Measurements from ENCODE around the gene FBXL20. TPM values are rescaled to one million over a fixed set of nuclear protein-coding genes. Genes with fewer than 3 reads are reported as not detected.

Gene FBXL20
- total and polyA plus RNA-seq, 10 of the 15 experiments (the other 5 are each of a cell fraction or from before 2014, with no cell fraction given): 1.2 to 8.3 (median 4.4) TPM

DNA sequence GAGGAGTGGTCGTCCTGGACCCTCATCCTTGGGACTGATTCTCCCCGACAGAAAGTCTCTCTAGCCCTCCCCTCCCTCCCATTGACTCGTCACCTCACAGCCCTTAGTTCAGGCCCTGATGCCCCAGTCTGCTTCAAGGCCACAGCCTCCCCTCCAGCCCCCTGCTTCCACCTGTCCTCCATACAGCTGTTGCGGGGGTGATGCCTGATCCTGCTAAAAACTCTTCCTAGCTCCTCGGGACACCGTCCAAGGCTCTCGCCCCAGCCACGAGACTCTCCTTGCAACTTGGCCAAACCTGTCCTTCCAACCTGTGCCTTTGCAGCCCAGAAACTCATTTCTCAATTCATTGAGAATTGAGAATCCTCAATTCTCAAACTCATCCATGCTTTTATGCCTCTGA, 182.5 kb downstream of the FBXL20 start (continued):
- TF ChIP-seq, protein P1, sequence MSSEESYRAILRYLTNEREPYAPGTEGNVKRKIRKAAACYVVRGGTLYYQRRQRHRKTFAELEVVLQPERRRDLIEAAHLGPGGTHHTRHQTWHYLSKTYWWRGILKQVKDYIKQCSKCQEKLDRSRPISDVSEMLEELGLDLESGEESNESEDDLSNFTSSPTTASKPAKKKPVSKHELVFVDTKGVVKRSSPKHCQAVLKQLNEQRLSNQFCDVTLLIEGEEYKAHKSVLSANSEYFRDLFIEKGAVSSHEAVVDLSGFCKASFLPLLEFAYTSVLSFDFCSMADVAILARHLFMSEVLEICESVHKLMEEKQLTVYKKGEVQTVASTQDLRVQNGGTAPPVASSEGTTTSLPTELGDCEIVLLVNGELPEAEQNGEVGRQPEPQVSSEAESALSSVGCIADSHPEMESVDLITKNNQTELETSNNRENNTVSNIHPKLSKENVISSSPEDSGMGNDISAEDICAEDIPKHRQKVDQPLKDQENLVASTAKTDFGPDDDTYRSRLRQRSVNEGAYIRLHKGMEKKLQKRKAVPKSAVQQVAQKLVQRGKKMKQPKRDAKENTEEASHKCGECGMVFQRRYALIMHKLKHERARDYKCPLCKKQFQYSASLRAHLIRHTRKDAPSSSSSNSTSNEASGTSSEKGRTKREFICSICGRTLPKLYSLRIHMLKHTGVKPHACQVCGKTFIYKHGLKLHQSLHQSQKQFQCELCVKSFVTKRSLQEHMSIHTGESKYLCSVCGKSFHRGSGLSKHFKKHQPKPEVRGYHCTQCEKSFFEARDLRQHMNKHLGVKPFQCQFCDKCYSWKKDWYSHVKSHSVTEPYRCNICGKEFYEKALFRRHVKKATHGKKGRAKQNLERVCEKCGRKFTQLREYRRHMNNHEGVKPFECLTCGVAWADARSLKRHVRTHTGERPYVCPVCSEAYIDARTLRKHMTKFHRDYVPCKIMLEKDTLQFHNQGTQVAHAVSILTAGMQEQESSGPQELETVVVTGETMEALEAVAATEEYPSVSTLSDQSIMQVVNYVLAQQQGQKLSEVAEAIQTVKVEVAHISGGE (CRISPR knock-in tag; IDR thresholded peaks at IDR 0.05): no peak
- TF ChIP-seq ZNF622 (IDR thresholded peaks at IDR 0.05): no peak
- TF ChIP-seq RBBP5 (conservative IDR thresholded peaks at IDR 0.05): no peak
- TF ChIP-seq, protein P2, sequence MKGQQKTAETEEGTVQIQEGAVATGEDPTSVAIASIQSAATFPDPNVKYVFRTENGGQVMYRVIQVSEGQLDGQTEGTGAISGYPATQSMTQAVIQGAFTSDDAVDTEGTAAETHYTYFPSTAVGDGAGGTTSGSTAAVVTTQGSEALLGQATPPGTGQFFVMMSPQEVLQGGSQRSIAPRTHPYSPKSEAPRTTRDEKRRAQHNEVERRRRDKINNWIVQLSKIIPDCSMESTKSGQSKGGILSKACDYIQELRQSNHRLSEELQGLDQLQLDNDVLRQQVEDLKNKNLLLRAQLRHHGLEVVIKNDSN (IDR thresholded peaks at IDR 0.05; ENCODE audit: borderline replicate concordance, extremely low read length, insufficient read depth, low read depth, low read length): no peak
- no peak for TF ChIP-seq NRF1 (conservative IDR thresholded peaks at IDR 0.05; ENCODE audit: low read depth, low read length)

DNA sequence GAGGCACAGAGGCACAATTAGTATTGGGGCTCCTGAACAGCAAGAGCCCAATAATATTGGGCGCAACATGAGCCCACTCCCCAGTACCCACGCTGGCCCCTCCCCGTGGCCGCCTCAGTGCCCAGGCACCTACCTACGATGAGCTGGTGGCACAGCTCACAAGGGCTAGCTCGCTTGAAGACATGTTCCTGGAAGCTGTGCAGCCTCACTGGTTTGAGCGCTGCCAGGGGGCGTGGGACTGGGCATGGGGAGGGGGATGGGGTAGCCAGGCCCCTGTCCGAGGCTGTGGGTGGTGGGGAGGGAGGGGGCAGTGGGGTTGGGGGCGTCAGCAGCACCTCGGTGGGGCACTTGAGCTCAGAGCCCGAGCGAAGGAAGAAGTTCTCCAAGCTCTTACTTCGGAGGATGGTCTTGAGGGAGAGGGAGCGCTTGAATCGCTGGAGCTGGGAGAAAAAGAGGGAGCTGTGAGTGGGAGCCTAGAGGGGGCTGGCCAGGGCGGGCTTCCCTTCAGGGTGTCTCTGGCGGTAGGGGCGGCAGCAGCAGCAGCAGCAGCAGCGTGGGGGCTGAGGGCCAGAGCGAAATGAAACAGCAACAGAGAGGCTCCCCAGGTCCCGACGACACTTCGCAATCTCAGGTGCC, 183.6 kb downstream of the FBXL20 start:
- DNase-seq (ENCODE audit: low read depth, low spot score): no peak
- Histone ChIP-seq H3K4me1 (ENCODE audit: control insufficient read depth, insufficient read depth, low read length) (no peaks in the 10 kb centered on the region), H3K36me3 (ENCODE audit: control insufficient read depth in 2 of 2, insufficient read depth in 2 of 2, low read length in 1 of 2) (no peaks in the 10 kb centered on the region), H2AFZ (ENCODE audit: control insufficient read depth, low read depth, low read length) (no peak overlapping the region), H3K79me2 (ENCODE audit: control insufficient read depth, insufficient read depth, low read length) (no peaks in the 10 kb centered on the region), H3K9me3 (replicated peaks; ENCODE audit: control insufficient read depth, insufficient read depth, low read length) (no peaks in the 10 kb centered on the region), H3K27ac (ENCODE audit: control insufficient read depth, insufficient read depth) (no peak overlapping the region), H3K4me3 (no peak overlapping the region), H3K4me2 (ENCODE audit: control insufficient read depth, insufficient read depth) (no peak overlapping the region), H3K9ac (ENCODE audit: control insufficient read depth, insufficient read depth, low read length) (no peak overlapping the region), H4K20me1 (ENCODE audit: control insufficient read depth, insufficient read depth) (no peaks in the 10 kb centered on the region), H3K27me3 (replicated peaks in 1 of 2; ENCODE audit: control insufficient read depth in 2 of 2, insufficient read depth in 2 of 2, low read length in 1 of 2) (peaks cover 0 to under 1% of the 10 kb centered on the region in 2 experiments; a peak in 1 of 4 replicates)
- RAD21 ChIA-PET (ENCODE audit: unreplicated experiment): no interaction called here
- in situ Hi-C loops (cut with MboI): no loop called here
- SMC1A ChIA-PET (ENCODE audit: uncharacterized antibody, unreplicated experiment): no interaction called here
- POLR2A ChIA-PET: no interaction called here
- intact Hi-C loops (cut with micrococcal nuclease; ENCODE audit: unreplicated experiment): no loop called here
- WGBS (ENCODE audit: insufficient coverage, insufficient replicate concordance, low lambda C conversion rate, missing lambda C conversion rate): 14% methylated on average over 19 of the region's 24 CpGs
- BruUV-seq (replicated peaks): no TSS peak
- ATAC-seq: no peak
- FAIRE-seq: no peak
- CTCF ChIA-PET: interaction anchor here (0.7 to 1.0 kb wide), 4 partner anchors 13 to 124 kb away, joined by 3 to 4 read pairs (median 3); no protein-coding TSS in a partner anchor
- no peak for TF ChIP-seq EGR1 (IDR thresholded peaks at IDR 0.05; ENCODE audit: borderline replicate concordance in 1 of 2, low read depth in 2 of 2, low read length in 2 of 2)
- TF ChIP-seq RELA (IDR thresholded peaks at IDR 0.05; ENCODE audit: borderline replicate concordance, partially characterized antibody): no peak
- no peak for TF ChIP-seq SRF (IDR thresholded peaks at IDR 0.05; ENCODE audit: low read depth in 2 of 2, low read length in 2 of 2)
- TF ChIP-seq BRCA1 (IDR thresholded peaks at IDR 0.05; ENCODE audit: low read depth, low read length): no peak
- TF ChIP-seq PML (IDR thresholded peaks at IDR 0.05; ENCODE audit: low read length): no peak
- TF ChIP-seq STAT1 (conservative IDR thresholded peaks at IDR 0.05): no peak
- TF ChIP-seq, protein P3, sequence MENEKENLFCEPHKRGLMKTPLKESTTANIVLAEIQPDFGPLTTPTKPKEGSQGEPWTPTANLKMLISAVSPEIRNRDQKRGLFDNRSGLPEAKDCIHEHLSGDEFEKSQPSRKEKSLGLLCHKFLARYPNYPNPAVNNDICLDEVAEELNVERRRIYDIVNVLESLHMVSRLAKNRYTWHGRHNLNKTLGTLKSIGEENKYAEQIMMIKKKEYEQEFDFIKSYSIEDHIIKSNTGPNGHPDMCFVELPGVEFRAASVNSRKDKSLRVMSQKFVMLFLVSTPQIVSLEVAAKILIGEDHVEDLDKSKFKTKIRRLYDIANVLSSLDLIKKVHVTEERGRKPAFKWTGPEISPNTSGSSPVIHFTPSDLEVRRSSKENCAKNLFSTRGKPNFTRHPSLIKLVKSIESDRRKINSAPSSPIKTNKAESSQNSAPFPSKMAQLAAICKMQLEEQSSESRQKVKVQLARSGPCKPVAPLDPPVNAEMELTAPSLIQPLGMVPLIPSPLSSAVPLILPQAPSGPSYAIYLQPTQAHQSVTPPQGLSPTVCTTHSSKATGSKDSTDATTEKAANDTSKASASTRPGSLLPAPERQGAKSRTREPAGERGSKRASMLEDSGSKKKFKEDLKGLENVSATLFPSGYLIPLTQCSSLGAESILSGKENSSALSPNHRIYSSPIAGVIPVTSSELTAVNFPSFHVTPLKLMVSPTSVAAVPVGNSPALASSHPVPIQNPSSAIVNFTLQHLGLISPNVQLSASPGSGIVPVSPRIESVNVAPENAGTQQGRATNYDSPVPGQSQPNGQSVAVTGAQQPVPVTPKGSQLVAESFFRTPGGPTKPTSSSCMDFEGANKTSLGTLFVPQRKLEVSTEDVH (IDR thresholded peaks at IDR 0.05; ENCODE audit: low read depth, partially characterized antibody): no peak
- no peak for TF ChIP-seq ATF7 (IDR thresholded peaks at IDR 0.05; ENCODE audit: low read depth)
- TF ChIP-seq, protein P4, sequence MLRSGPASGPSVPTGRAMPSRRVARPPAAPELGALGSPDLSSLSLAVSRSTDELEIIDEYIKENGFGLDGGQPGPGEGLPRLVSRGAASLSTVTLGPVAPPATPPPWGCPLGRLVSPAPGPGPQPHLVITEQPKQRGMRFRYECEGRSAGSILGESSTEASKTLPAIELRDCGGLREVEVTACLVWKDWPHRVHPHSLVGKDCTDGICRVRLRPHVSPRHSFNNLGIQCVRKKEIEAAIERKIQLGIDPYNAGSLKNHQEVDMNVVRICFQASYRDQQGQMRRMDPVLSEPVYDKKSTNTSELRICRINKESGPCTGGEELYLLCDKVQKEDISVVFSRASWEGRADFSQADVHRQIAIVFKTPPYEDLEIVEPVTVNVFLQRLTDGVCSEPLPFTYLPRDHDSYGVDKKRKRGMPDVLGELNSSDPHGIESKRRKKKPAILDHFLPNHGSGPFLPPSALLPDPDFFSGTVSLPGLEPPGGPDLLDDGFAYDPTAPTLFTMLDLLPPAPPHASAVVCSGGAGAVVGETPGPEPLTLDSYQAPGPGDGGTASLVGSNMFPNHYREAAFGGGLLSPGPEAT (IDR thresholded peaks at IDR 0.05; ENCODE audit: low read depth): no peak

Measured in GM12878 (cell line).